Measurements from ENCODE around the gene FBXW9.
"Not testable (repeated sequence)": the region's sequence is repeated elsewhere in the genome, so short reads cannot be mapped to it uniquely, and the experiment has no call there.

Gene FBXW9

DNA sequence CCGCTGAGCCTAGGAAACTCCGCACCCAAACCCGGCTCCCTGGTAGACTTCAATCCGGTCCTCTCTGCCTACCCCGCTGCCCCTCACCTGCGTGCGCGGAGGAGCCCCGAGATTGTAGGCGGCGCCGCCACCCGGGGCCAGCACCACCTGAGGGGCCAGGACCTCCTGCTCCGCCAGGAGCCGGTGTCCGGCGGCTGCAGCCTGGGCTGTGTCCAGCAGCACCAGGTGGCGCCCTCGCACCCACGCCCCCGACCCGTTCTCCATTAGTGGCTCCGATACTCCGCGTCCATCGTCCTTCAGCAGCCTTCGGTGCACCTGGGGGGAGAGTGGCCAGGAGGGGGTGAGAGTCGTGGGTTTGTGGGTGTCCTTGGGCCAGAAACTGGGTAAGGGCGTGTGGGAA, 48.3 kb downstream of the FBXW9 start:
- DNase-seq: no peak

GRCh38 chr19:12647490-12648071, 48.9 kb downstream of the FBXW9 start:
- no peak for DNase-seq

GRCh38 chr19:12647047-12647446, 49.4 kb downstream of the FBXW9 start:
- no peak for DNase-seq

- no peak for DNase-seq
These were observed 49.9 kb downstream of the FBXW9 start for GRCh38 chr19:12646551-12646950.

DNA sequence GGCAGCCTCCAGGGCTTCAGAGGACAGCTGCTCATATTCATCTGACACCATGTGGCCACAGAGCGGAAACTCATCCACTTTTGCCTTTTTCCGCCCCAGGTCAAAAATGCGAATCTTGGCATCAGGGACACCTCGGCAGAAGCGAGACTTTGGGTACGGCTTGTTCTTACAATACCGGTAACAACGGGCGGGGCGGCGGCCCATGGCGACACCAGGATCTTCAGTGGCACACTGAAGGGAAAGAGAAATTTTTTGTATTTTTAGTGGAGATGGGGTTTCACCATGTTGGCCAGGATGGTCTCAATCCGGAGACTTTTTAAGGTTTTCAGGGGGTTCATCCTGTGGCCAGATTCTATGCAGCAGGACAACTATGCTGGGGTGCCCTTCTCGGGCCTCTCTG, 52.7 kb downstream of the FBXW9 start:
- not testable (repeated sequence) for DNase-seq

GRCh38 chr19:12642506-12642905, 53.9 kb downstream of the FBXW9 start:
- DNase-seq: no peak

GRCh38 chr19:12641456-12641855, 55.0 kb downstream of the FBXW9 start:
- no peak for DNase-seq

DNA sequence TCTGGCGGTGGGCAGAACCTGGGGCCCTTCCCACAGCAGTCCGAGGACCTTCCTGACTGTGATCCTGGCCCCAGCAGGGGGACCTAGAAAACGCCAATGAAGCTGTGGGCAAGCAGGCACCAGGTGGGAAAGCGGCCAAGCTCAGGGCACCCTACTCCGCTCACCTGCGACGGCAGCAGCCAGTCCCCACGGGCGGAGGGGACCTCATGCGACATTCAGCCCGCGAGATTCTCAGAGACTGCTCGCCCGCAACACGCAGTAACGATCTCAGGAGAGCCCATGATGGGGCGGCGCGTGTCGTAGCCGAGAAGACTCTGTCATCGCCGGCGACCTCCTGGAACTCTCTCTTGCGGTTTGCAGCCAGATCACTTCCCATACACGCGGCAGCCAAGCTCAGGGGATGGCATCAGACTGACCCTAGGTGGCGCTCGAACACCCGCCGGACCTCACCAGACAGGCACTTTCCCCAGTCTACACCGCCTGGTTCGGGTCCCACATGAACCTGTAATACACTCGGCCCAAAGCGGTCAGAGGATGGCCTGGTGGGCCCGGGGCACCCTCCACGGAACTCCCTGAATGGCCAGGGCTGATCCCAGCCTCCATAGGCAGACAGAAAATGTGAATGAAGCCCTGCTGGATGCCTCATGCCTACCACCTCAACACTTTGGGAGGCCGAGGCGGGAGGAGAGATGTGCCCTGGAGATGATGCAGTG, 56.4 kb downstream of the FBXW9 start:
- DNase-seq: no peak

Measured in NCI-H446 (cell line).